Fibroblast of villous mesenchyme (primary cell): ENCODE data around the gene SMYD1. TPM values are rescaled to one million over a fixed set of nuclear protein-coding genes. Genes with fewer than 3 reads are reported as not detected.

Experiments used
- DNase-seq: peaks from one replicate; pipeline ENCODE4 v3.0.0-alpha.2; 2010; ENCODE audit warnings: low read depth
- H3K4me3 ChIP-seq: 2 replicates; pipeline ENCODE4 v1.5.1; 2011; ENCODE audit warnings: low read depth, mild to moderate bottlenecking, low read length
- total RNA-seq: library from RNA; depleted of rRNA; stranded (reverse); fragments of >200 nt; gene quantifications from 2 replicates; pipeline ENCODE4 v1.2.3, GENCODE V29; 2012
- TF ChIP-seq, protein P1 (sequence below): IDR thresholded peaks from 2 replicates; pipeline ENCODE4 v1.5.1; 2012; ENCODE audit warnings: low read depth, mild to moderate bottlenecking, low read length; ENCODE audit not compliant: insufficient read depth

Gene SMYD1
- total RNA-seq, 1 donor, result not detected

DNA sequence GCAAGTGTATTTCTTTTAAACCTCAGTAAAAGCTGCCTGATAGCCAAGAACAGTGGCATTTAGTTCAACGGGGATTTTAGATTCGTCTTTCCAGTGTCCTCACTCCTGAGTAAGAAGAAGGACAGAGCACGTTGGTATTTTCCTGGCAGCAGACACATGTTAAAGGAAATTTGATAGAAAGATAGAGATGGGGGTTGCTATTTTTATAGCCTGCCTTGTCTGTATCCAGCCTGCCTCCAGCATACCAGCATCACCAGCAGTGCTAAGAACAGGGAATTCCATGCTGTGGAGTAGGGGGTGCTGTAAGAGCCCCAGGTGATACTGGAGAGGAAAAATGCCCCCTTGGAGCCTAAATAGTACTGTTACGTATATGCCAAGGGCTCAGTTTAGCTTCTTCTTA is 1.1 kb upstream of the SMYD1 start:
- no peak for DNase-seq
- TF ChIP-seq, protein P1, sequence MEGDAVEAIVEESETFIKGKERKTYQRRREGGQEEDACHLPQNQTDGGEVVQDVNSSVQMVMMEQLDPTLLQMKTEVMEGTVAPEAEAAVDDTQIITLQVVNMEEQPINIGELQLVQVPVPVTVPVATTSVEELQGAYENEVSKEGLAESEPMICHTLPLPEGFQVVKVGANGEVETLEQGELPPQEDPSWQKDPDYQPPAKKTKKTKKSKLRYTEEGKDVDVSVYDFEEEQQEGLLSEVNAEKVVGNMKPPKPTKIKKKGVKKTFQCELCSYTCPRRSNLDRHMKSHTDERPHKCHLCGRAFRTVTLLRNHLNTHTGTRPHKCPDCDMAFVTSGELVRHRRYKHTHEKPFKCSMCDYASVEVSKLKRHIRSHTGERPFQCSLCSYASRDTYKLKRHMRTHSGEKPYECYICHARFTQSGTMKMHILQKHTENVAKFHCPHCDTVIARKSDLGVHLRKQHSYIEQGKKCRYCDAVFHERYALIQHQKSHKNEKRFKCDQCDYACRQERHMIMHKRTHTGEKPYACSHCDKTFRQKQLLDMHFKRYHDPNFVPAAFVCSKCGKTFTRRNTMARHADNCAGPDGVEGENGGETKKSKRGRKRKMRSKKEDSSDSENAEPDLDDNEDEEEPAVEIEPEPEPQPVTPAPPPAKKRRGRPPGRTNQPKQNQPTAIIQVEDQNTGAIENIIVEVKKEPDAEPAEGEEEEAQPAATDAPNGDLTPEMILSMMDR, result no peak
- H3K4me3 ChIP-seq, result no peak overlapping the region

DNA sequence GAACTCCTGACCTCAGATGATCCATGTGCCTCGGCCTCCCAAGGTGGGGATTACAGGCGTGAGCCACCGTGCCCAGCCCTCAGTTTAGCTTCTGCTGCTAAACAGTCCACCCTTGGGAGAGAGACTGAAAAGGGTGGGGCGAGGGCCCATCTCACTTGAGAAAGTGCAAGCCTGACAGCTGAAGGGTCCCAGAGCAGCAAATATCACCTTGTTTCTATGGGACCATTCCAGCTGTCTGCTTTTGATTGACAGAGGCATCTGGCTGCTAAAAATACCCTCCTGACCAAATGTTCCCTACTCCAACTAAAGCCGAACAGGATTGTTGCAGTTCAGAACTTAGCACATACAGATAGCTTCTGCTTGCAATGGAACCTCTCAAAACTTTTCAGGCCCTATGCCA is 436 bp upstream of the SMYD1 start:
- DNase-seq, result no peak

DNA sequence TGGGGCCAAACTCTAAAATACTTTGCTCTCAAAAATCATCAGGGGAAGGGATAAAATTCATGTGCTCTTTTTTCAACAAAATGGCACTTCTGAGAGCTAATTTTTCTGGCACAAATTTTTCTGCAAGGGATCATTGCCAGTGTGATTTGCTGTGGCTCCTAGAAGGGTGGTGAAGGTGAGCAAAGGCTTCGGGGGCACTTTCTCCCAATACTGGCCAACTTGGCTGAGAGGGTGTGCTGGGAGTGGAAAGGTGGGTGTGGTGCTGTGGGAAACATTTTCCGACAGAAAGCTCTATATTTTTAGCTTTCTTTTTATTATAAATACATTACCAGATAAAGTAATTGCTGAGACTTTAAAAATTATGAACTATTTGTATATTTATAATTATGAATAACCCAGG is 419 bp downstream of the SMYD1 start:
- no peak overlapping the region for H3K4me3 ChIP-seq
- TF ChIP-seq, protein P1, result no peak
- DNase-seq, result no peak

More for the DNA sequence above, 436 bp upstream of the SMYD1 start:
- TF ChIP-seq, protein P1, result no peak
- H3K4me3 ChIP-seq, result no peak overlapping the region

DNA sequence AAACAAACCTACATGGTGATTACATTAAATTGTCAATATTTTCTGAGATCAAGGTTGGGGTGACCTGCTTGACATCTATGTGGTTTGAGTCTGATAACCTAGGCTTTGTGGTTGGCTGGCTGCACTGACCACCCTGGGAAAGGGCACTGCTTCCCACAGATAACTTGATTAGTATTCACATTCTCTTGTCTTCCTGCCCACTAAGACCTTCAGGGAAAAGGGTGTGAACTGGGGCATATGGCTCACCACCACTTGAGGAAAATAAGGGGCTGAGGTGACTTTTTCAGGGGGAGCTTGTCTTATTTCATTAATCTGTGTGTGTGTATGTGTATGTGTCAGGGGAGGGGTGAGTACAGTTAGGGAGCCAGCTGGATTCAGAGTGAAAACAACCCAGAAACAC is 1.5 kb downstream of the SMYD1 start:
- no peak overlapping the region for H3K4me3 ChIP-seq
- no peak for DNase-seq
- TF ChIP-seq, protein P1, result no peak

DNA sequence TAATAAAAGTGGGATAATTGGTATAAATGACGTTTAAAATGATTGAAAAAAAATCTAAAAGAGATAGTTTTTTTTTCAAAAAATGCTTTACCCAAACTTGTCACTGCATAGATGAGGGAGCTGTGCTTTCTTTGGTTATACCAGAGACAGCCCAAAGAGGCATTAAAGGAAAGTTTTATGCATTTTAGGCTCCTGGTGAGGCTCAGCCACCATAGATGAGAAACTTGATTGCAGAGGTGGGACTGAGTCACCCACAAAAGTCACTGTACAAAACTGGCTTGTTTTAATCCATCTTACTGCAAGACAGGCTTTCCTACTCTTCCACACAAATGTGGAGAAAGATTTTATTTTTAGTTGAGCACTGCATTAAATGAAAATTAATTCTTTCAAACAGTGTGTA is 2.4 kb downstream of the SMYD1 start:
- H3K4me3 ChIP-seq, result no peak overlapping the region
- DNase-seq, result no peak
- TF ChIP-seq, protein P1, result no peak

DNA sequence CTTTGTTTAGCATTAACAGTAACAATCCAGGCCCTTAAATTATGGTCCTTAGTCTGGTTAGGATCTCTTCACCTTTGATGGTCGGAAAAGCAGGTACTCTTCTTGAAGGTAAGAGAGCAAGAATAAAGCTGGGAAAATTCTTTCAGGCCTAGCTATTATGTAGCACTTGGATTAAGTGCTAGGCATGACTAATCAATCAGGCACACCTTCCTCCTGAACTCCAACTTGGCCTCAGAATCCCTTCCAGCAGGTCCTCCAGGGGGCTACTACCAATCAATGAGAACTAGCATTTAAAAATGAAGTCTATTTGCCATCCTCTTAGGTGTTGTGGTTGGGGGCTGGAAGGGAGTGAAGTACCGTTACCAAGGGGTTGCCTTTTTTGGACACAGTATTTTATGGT is 3.7 kb downstream of the SMYD1 start:
- TF ChIP-seq, protein P1, result no peak

DNA sequence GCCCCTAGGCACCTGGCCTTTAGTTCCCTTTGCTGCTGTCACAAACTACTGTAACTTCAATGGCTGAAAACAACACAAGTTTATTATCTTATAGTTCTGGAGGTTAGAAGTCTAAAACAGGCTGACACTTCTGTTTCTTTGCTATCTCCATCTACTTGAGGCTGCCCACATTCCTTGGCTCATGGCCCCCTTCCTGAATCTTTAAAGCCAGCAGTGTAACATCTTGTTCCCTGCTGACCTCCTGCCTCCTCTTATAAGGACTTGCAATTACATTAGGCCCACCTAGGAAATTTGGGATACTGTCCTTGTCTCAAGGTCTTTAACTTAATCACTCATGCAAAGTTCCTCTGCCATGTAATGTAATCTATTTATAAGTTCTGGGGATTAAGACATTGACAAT is 6.5 kb downstream of the SMYD1 start:
- TF ChIP-seq, protein P1, result no peak
- H3K4me3 ChIP-seq, result no peak overlapping the region
- DNase-seq, result no peak

More for the DNA sequence above, 3.7 kb downstream of the SMYD1 start:
- H3K4me3 ChIP-seq, result no peak overlapping the region
- DNase-seq, result no peak
